CD4-positive, alpha-beta T cell treated with Interleukin-1 beta for 1 hour (primary cell): ENCODE measurements around the gene TREH.
A peak's percentile ranks its signal among the peaks of the same experiment; 100 is the strongest.

Experiments used
- DNase-seq, 2 donors: peaks; one replicate each; pipeline ENCODE4 v3.0.0-alpha.2; 2020 to 2022

TREH gene

GRCh38 chr11:118662401-118663271 lies 16.8 kb downstream of the TREH start:
- no peak for DNase-seq

- DNase-seq, result no peak
Observed at GRCh38 chr11:118661425-118662301, 17.8 kb downstream of the TREH start.

- no peak for DNase-seq
Observed at GRCh38 chr11:118660681-118661424, 18.6 kb downstream of the TREH start.

- no peak for DNase-seq
Observed at GRCh38 chr11:118659953-118660680, 19.3 kb downstream of the TREH start.

- DNase-seq, result peak; percentile 84 to 86
Observed at GRCh38 chr11:118659314-118659952, 20.0 kb downstream of the TREH start.

- DNase-seq, result no peak
Observed at GRCh38 chr11:118658429-118659313, 20.8 kb downstream of the TREH start.

- DNase-seq, result no peak
Observed at GRCh38 chr11:118657709-118658428, 21.6 kb downstream of the TREH start.

GRCh38 chr11:118657238-118657637 lies 22.2 kb downstream of the TREH start:
- no peak for DNase-seq

GRCh38 chr11:118656563-118657165 lies 22.8 kb downstream of the TREH start:
- DNase-seq, result no peak

GRCh38 chr11:118655486-118656190 lies 23.8 kb downstream of the TREH start:
- DNase-seq, result no peak

GRCh38 chr11:118653684-118654390 lies 25.6 kb downstream of the TREH start:
- no peak for DNase-seq

- DNase-seq, result no peak
Observed at GRCh38 chr11:118652681-118653181, 26.7 kb downstream of the TREH start.

- no peak for DNase-seq
Observed at GRCh38 chr11:118651820-118652219, 27.6 kb downstream of the TREH start.

- no peak for DNase-seq
Observed at GRCh38 chr11:118650366-118650765, 29.1 kb downstream of the TREH start.

GRCh38 chr11:118649941-118650340 lies 29.5 kb downstream of the TREH start:
- no peak for DNase-seq

GRCh38 chr11:118648291-118648690 lies 31.2 kb downstream of the TREH start:
- DNase-seq, result no peak

- no peak for DNase-seq
Observed at GRCh38 chr11:118646393-118646792, 33.1 kb downstream of the TREH start.
